ENCODE data around the gene SPRY4.

DNA sequence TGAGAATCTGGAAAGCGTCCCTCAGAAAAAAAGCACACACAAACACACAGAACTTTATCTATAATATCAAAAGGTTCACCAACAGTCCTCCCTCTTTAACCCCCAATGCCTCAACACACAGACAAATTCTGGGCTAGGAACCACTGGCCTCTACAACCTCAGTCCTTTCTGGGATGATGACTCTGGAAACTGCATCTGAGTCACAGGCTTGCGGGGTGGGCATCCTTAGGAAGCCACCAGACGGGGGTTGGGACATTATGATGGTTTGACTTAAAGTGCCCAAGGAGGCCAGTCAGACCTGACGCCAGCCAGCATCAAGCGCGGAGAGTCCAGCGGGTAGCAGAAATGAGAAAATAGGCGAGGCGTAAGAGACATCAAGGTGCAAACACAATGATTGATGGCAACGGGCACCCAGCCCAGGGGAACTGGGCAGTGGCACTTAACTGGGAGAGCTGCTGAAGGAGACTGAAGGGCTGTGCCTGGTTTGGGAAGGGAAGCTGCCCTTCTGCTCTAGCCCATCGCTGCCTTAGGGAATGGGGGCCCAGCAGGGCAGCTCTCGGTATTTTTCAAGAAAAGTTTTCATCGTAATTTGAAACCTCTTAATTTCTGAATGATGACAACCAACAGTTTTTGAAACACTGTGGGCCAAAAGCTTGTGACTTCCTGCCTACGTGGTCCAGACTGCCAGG, 20.7 kb downstream of the SPRY4 start:
- TF ChIP-seq, protein P1, sequence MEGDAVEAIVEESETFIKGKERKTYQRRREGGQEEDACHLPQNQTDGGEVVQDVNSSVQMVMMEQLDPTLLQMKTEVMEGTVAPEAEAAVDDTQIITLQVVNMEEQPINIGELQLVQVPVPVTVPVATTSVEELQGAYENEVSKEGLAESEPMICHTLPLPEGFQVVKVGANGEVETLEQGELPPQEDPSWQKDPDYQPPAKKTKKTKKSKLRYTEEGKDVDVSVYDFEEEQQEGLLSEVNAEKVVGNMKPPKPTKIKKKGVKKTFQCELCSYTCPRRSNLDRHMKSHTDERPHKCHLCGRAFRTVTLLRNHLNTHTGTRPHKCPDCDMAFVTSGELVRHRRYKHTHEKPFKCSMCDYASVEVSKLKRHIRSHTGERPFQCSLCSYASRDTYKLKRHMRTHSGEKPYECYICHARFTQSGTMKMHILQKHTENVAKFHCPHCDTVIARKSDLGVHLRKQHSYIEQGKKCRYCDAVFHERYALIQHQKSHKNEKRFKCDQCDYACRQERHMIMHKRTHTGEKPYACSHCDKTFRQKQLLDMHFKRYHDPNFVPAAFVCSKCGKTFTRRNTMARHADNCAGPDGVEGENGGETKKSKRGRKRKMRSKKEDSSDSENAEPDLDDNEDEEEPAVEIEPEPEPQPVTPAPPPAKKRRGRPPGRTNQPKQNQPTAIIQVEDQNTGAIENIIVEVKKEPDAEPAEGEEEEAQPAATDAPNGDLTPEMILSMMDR (IDR thresholded peaks at IDR 0.05 in 8 of 11, conservative IDR thresholded peaks at IDR 0.05 in 3 of 11) = no peak
- TF ChIP-seq POLR2A (IDR thresholded peaks at IDR 0.05) = no peak
- TF ChIP-seq POLR2AphosphoS5 (IDR thresholded peaks at IDR 0.05) = no peak
